HFF-Myc (cell line): ENCODE results near the gene KRTAP5-1.

Experiments used
- DNase-seq: peaks from one replicate; pipeline ENCODE4 v3.0.0-alpha.2; 2011; ENCODE audit warnings: low read depth; ENCODE audit errors: extremely low read depth
- H3K4me3 ChIP-seq: replicated peaks from 2 replicates; pipeline ENCODE4 v1.5.1; 2011; ENCODE audit warnings: low read depth, mild to moderate bottlenecking, control low read depth, low read length
- CTCF ChIP-seq: IDR thresholded peaks from 2 replicates; pipeline ENCODE4 v1.5.1; 2012; ENCODE audit warnings: mild to moderate bottlenecking, low read depth, low read length, control low read depth; ENCODE audit errors: missing control alignments

KRTAP5-1 gene

GRCh38 chr11:1556278-1556902 is 28.7 kb downstream of the KRTAP5-1 start:
- DNase-seq, result no peak
- no peak for TF ChIP-seq CTCF
- H3K4me3 ChIP-seq, result no peak overlapping the region

GRCh38 chr11:1555713-1556153 is 29.4 kb downstream of the KRTAP5-1 start:
- no peak overlapping the region for H3K4me3 ChIP-seq
- no peak for TF ChIP-seq CTCF
- DNase-seq, result no peak

GRCh38 chr11:1554981-1555712 is 29.9 kb downstream of the KRTAP5-1 start:
- H3K4me3 ChIP-seq, result no peak overlapping the region
- TF ChIP-seq CTCF, result no peak

GRCh38 chr11:1553808-1554594 is 31.1 kb downstream of the KRTAP5-1 start:
- no peak overlapping the region for H3K4me3 ChIP-seq
- no peak for TF ChIP-seq CTCF
- no peak for DNase-seq

More at GRCh38 chr11:1554981-1555712, 29.9 kb downstream of the KRTAP5-1 start:
- DNase-seq, result no peak

GRCh38 chr11:1549338-1550330 is 35.4 kb downstream of the KRTAP5-1 start:
- no peak for DNase-seq
- no peak overlapping the region for H3K4me3 ChIP-seq
- TF ChIP-seq CTCF, result no peak
